Lower leg skin (tissue), 4 donors: ENCODE data around the gene ACTL8. TPM values are rescaled to one million over a fixed set of nuclear protein-coding genes. Genes with fewer than 3 reads are reported as not detected.

Source experiments
- DNase-seq, 2 donors: peaks; one replicate each; pipeline ENCODE4 v3.0.0-alpha.2; 2019; ENCODE audit warnings: low spot score in 2 of 2
- H3K4me3 ChIP-seq: fragments of 200-600 bp; sonication (generic); 2 replicates; pipeline ENCODE4 v1.5.1; 2017; ENCODE audit warnings: mild to moderate bottlenecking, low read depth; ENCODE audit not compliant: poor library complexity, severe bottlenecking
- CTCF ChIP-seq, 3 donors: fragments of 450-650 bp; IDR thresholded peaks; one replicate each; pipeline ENCODE4 v1.5.1; 2016; ENCODE audit warnings: antibody characterized with exemption in 3 of 3, mild to moderate bottlenecking in 3 of 3, moderate library complexity in 2 of 3
- POLR2A ChIP-seq, 2 donors: fragments of 450-650 bp; IDR thresholded peaks; one replicate each; pipeline ENCODE4 v1.6.1; 2016 to 2017; ENCODE audit warnings: antibody characterized with exemption in 2 of 2, mild to moderate bottlenecking in 1 of 2, moderate library complexity in 1 of 2
- WGBS, 2 donors: methylation state at CpG; one replicate each; pipeline ENCODE4 v1.1.5; 2018; 5-methylcytosine and 5-hydroxymethylcytosine counted together
- intact Hi-C: fragments of 100-400 bp; cut with DNase I; formaldehyde crosslinking; loops from one replicate; pipeline ENCODE4 v1.15.0; 2023; ENCODE audit warnings: low total_unique reads
- total RNA-seq, 4 donors: library from RNA; depleted of rRNA; stranded (reverse); fragments of >200 nt; gene quantifications; one replicate each; pipeline ENCODE4 v1.1.0, GENCODE V29; 2016

Gene ACTL8
- total RNA-seq, 4 donors from 2014 or later = not detected

GRCh38 chr1:17874710-17875109 lies 119.6 kb downstream of the ACTL8 start:
- TF ChIP-seq POLR2A (IDR thresholded peaks at IDR 0.05) (no peak), CTCF (IDR thresholded peaks at IDR 0.05) (no peak)

GRCh38 chr1:17875171-17875881 lies 120.2 kb downstream of the ACTL8 start:
- intact Hi-C loops = no loop called here
- peak in 1 of 2 donors; percentile 7 for DNase-seq
- no peak overlapping the region for H3K4me3 ChIP-seq
- no peak for TF ChIP-seq CTCF (IDR thresholded peaks at IDR 0.05)
- TF ChIP-seq POLR2A (IDR thresholded peaks at IDR 0.05) = no peak
- WGBS, 2 donors = 52 to 71% methylated on average over 4 to 5 of the region's 5 CpGs

More at GRCh38 chr1:17874710-17875109, 119.6 kb downstream of the ACTL8 start:
- no peak overlapping the region for H3K4me3 ChIP-seq
- 33 to 36% methylated on average over 5 of the region's 5 CpGs for WGBS, 2 donors
- intact Hi-C loops = no loop called here
- no peak for DNase-seq

GRCh38 chr1:17875882-17876280 lies 120.7 kb downstream of the ACTL8 start:
- WGBS, 2 donors = 86 to 95% methylated on average over 4 of the region's 4 CpGs
- intact Hi-C loops = no loop called here

More at GRCh38 chr1:17875882-17876280, 120.7 kb downstream of the ACTL8 start:
- DNase-seq = peak in 1 of 2 donors; percentile 63
- no peak overlapping the region for H3K4me3 ChIP-seq
- TF ChIP-seq POLR2A (IDR thresholded peaks at IDR 0.05) = no peak
- TF ChIP-seq CTCF (IDR thresholded peaks at IDR 0.05) = no peak

Other genes starting within 250 kb of the ACTL8 start
- gene ARHGEF10L, start 215.6 kb upstream of the ACTL8 start, total RNA-seq = 100 to 1,000 TPM in 3 of 4 donors, 10 to 100 TPM in 1; 95.1 to 125 (median 114) TPM